T47D (cell line): ENCODE data around the gene ZNF462.
"Not testable (repeated sequence)": the region's sequence is repeated elsewhere in the genome, so short reads cannot be mapped to it uniquely, and the experiment has no call there.

ENCODE experiments used
- DNase-seq, 2 experiments: peaks; one replicate each; pipeline versions ENCODE4 v3.0.0 to v3.0.0-alpha.2; 2011 to 2012; ENCODE audit warnings: low read depth in 1 of 2, low spot score in 1 of 2
- JUND ChIP-seq: IDR thresholded peaks from 2 replicates; pipeline ENCODE4 v1.6.1; 2012; ENCODE audit warnings: low read depth
- in situ Hi-C: cut with HindIII; loops from 2 replicates; pipeline ENCODE4 v1.10.0; 2016; ENCODE audit warnings: low sequenced_read_pairs, low pct_unique_long_range_greater_than_20kb

Gene ZNF462

DNA sequence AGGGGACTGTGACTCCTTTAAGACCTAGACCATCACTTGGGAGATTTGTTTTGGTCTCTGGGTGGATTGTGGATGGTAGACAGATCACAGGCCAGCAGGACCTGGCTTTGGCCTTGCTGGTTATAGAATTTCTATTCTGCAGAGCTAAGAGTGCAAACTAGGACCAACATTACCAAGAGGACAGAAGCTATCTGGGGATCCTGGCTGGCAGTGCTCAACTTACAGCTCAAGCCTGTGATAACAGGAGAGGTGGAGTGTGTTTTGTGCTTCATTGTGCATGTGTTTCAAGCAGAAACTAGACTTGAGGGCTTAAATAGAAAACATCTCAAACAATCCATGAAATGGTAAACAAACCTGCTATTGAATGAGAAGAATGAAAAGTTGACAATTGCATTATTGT lies 106.7 kb downstream of the ZNF462 start:
- no peak for DNase-seq
- in situ Hi-C loops = no loop called here
- no peak for TF ChIP-seq JUND

DNA sequence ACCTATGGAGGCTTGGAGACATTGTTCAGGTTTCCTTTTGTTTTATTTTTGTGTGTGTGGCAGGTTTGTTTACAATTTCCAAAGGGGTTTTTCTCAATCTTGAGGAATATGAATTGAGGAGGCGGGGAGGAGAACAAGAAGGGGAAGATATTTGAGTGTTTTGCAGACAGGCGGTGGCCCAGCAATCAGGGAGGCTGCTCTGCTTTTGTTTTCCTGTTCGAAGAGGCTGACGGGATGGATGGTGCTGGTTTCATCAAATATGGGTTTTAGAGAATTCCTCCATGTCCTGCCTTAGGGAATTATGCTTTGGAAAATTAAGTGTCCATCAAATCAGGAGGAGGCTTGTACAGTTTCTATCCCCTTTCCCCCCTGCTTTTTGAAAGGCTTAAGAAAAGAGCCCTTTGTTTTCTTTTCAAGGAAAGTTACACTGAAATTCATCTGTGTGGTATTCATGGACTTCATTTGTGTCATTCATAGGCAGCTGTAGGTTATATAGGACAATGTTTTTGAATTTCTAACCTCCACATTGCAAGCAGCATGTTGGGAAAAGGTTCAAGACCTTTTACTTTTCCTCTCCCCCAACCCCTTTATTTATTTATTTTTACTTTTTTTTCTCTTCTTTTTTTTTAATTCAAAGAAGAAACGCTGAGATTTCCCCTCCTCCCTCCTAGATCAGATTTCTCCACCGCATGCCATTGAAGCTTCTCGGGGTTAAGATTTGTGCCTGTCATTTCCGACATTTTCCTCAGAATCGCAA lies 107.4 kb downstream of the ZNF462 start:
- no peak for DNase-seq
- no peak for TF ChIP-seq JUND
- in situ Hi-C loops = no loop called here

DNA sequence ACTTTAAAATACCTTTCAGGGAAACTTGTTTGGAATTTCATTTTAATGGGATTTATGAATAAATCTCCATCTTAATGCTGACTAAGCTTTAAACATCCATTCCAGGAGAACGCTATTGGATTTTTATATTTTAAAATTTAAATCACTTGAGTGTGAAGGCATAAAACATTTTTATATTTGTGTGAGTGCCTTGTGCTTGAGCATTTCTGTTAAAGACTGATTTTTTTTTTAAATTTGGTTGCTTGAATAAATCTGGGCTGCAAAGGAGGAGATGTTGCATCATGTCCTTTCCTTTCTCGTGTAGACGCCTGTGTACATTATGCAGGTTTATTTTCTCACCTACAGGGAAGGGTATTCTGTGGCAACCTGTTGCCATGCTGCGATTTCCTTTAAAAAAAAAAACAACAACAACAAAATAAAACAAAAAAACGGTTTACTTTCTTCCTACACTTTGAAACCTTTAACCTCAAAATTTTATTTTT lies 108.1 kb downstream of the ZNF462 start:
- TF ChIP-seq JUND = no peak
- in situ Hi-C loops = no loop called here
- no peak for DNase-seq

DNA sequence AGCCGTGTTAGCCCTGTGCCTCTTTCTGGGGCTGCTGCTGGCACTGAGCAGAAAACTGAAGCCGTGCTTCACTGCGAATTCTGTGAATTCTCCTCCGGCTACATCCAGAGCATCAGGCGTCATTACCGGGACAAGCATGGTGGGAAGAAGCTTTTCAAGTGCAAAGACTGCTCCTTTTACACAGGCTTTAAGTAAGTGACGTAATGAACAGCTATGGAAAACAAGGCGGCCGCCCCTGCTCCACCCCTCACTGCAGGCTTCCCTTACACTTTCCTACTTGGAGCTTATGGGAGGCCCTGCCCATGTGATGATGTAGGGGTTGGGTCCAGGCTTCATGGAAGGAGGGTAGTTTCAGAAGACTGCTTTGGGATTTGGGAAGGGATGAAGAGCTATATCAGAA lies 109.1 kb downstream of the ZNF462 start:
- DNase-seq = no peak
- in situ Hi-C loops = no loop called here
- no peak for TF ChIP-seq JUND

DNA sequence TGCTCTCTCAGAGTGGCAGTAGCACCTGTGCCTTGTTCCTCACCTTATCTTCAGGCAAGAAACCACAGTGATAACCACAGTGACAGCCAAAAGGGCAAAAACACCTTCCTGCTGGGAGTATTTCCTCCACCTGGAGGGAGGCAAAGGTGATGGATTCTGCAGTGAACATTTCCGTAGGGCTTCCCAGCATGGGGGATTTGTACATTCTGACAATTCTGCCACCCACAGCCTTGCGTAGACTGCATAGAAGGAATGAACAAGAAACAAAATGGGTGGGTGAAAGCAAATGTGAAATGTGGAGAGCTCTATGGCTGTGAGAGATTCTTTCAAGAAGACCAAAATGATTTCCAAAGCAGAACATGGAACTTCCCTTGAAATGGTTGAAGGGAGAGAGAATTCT lies 111.4 kb downstream of the ZNF462 start:
- in situ Hi-C loops = no loop called here
- no peak for DNase-seq

DNA sequence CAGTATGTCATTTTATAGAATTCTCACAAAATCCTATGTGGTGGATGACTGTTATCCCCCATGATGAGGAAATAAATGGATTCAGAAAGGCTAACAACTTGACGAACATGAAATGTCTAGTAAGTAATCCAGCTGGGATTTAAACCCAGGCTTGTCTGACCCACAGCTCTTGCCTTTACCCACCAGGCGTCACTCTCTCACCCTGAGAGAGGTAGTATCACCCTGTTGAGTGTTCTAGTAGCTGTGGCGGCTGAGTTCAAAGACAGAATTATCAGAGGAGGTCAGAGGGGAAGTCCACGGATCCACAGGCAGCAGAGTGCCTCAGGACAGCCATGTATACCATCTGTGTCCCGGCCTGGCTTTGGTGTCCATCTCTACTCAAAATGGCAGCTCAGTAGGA lies 113.8 kb downstream of the ZNF462 start:
- in situ Hi-C loops = no loop called here
- DNase-seq = no peak

More for the DNA sequence above, 111.4 kb downstream of the ZNF462 start:
- no peak for TF ChIP-seq JUND

DNA sequence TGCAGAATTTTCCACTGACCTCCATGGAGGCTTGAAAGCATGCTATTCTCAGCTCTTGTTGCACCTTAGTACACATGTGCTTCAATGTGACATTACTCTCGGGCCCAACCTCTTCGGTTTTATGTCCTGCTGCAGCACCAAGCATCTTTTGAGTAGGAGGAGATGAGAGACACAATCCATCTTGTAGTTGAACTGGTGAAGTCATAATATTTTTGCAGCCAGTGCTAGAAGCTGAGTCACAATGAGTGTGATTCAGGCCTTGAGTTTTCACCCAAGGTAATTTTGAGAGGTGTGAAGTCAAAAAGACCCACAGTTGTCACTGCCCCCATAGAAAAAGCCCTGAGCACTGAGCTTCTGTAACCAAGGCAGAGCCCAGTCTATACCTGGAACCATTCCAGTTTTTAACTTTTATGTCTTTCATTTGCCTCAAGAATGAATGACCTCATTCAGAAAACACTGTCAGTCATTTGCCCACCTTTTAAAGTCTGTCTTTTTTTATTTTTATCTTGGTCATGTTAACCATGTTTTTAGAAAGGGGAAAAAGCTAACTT lies 117.7 kb downstream of the ZNF462 start:
- TF ChIP-seq JUND = no peak
- in situ Hi-C loops = no loop called here
- DNase-seq = no peak

More for the DNA sequence above, 113.8 kb downstream of the ZNF462 start:
- TF ChIP-seq JUND = no peak

DNA sequence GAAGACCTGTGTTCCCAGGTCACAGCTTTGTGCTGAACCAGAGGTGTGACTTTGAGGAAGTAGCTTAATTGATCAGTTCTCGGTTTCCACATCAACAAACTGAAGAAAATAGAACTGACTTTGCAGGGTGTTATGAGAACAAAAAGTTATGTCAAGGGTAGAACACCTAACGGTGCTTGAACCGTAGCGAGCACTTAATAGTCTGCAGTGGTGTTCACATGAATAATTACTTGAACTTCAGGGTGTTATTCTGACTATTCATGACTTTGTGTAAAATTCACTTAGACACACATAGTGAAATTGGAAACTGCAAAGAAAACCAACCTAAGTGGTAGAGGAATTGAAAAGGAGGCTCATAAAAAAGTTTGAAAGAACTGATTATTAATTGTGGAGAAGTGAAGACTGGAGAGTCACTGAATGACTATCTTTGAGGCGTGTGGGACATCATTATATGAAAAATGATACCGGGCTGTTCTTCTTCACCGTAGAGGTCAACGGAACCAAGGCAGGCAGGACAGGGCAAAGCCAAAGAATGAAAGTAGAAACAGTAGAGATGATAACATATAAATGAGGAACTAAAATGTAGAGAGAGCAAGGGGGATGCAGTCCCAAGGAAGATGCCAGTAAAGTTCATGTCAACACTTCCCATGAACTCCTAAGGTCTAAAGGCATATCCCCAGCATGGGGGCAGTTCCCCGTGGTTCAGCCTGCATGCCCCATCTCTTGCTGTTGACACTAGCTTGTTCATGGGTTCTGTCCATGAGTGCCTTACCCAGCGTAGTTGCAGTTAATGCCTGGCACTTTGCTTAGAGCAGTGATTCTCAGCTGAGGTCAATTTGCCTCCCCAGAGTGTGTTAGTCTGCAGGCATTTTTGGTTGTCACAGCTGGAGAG lies 118.7 kb downstream of the ZNF462 start:
- DNase-seq = no peak
- in situ Hi-C loops = no loop called here
- TF ChIP-seq JUND = no peak

DNA sequence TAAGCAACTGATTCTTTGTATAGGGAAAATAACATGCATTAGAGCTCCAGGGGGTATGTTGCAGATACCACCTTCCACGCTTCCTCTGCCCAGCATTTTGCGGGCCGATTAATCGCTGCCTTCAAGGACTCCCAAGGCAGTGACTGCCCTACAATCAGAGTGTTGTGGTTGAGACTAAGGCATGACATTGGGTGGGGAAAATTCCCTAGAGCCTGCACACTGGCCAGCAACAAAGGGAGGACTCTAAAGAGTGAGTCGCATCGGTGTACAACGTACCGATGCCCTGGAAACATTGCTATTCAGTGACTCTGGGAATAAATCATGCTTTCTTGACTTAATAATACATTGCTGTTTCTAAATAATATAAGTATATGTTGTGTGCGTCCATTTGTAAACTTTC lies 119.7 kb downstream of the ZNF462 start:
- DNase-seq = no peak
- no peak for TF ChIP-seq JUND
- in situ Hi-C loops = no loop called here

DNA sequence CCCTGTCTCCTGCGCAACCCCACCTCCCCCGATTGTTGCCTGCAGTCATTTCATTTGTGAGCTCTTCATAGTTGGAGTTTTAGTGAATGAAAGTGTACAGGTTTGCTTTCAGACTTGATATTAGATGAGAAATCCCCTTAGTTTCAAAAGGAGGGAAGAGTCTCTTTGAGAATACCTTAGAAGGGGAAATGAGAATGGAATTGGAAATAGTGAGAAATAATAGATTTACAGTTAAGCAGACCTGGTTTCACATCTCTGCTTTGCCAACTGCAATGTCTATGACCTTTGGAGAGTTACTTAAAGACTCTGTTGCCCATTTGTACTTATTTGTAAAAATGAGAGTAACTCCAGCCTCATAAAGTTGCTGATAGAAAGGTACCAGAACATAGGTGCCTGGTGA lies 120.4 kb downstream of the ZNF462 start:
- TF ChIP-seq JUND = no peak
- in situ Hi-C loops = no loop called here

DNA sequence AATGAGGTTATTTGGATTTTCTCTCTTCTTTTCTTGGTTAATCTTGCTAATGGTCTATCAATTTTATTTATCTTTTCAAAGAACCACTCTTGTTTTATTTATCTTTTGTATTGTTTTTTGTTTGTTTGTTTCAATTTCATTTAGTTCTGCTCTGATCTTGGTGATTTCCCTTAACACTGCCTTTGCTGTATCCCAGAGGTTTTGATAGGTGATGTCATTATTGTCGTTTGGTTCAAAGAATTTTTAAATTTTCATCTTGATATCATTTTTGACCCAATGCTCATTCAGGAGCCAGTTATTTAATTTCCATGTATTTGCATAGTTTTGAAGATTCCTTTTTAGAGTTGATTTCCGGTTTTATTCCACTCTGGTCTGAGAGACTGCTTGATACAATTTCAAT lies 126.9 kb downstream of the ZNF462 start:
- in situ Hi-C loops = not testable (repeated sequence)

More for the DNA sequence above, 120.4 kb downstream of the ZNF462 start:
- no peak for DNase-seq

DNA sequence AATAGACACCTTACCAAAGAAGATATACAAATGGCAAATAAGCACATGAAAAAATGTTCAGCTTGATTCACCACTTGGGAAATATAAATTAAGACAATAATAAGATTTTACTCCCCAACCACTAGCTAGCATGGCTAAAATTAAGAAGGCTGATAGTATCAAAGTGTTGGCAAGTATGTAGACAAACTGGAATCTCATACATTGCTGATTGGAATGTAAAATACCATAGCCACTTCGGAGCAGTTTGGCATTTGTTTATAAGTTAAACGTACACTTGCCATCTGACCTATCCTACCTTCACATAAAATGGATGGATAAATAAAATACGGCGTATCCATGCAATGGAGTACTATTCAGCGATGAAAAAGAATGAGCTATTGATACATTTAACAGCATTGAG lies 129.2 kb downstream of the ZNF462 start:
- TF ChIP-seq JUND = no peak
- in situ Hi-C loops = no loop called here
- DNase-seq = peak in 1 of 2 experiments; percentile 52

More for the DNA sequence above, 126.9 kb downstream of the ZNF462 start:
- DNase-seq = not testable (repeated sequence)

DNA sequence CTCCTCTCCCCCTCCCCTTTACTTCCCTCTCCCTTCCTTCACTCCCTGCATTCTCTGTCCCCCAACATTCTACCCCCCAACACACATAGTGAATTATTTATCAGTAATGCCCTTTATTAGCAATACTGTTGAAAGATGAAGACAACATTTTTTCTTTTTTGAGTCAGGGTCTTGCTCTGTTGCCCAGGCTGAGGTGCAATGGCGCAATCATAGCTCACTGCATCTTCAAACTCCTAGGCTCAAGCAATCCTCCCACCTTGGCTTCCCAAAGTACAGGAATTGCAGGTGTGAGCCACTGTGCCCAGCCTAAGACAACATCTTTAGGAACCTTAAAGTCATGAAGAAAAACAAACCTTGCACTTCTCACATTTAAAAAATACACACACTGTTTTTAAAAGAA lies 130.6 kb downstream of the ZNF462 start:
- no peak for DNase-seq
- in situ Hi-C loops = no loop called here
- TF ChIP-seq JUND = no peak
